Spinal cord (tissue), 10 donors: Measurements from ENCODE around the gene SNX19. TPM values are rescaled to one million over a fixed set of nuclear protein-coding genes. Genes with fewer than 3 reads are reported as not detected.
"Not testable (repeated sequence)": the region's sequence is repeated elsewhere in the genome, so short reads cannot be mapped to it uniquely, and the experiment has no call there.

Source experiments
- DNase-seq, 6 donors: peaks; one replicate each; pipeline versions ENCODE4 v3.0.0 to v3.0.0-alpha.2; 2013 to 2015; ENCODE audit warnings: low spot score in 6 of 6, low read depth in 4 of 6
- H3K27ac ChIP-seq: one replicate; pipeline ENCODE4 v1.5.1; 2013; ENCODE audit warnings: low read depth, low read length, control low read depth
- H3K27me3 ChIP-seq: one replicate; pipeline ENCODE4 v1.6.1; 2013; ENCODE audit warnings: low read length; ENCODE audit not compliant: control insufficient read depth, insufficient read depth
- H3K36me3 ChIP-seq: one replicate; pipeline ENCODE4 v1.6.1; 2013; ENCODE audit warnings: low read length; ENCODE audit not compliant: control insufficient read depth, insufficient read depth
- H3K4me1 ChIP-seq: one replicate; pipeline ENCODE4 v1.6.1; 2013; ENCODE audit warnings: low read length; ENCODE audit not compliant: control insufficient read depth, insufficient read depth
- H3K4me3 ChIP-seq: one replicate; pipeline ENCODE4 v1.5.1; 2013; ENCODE audit warnings: low read depth, low read length, control low read depth
- H3K9me3 ChIP-seq: one replicate; pipeline ENCODE4 v1.6.1; 2013; ENCODE audit warnings: low read length; ENCODE audit not compliant: control insufficient read depth, insufficient read depth
- WGBS: methylation state at CpG from one replicate; pipeline ENCODE4 v1.1.5; 2013; ENCODE audit warnings: missing lambda C conversion rate; ENCODE audit not compliant: insufficient coverage; 5-methylcytosine and 5-hydroxymethylcytosine counted together
- polyA plus RNA-seq, 2 donors: library from polyadenylated mRNA; unstranded; fragments of 120-200 nt; gene quantifications; one replicate each; pipeline ENCODE4 v1.2.1, GENCODE V29; 2013; ENCODE audit not compliant: insufficient read length in 2 of 2
- total RNA-seq, 2 donors: library from RNA; depleted of rRNA in 1 of 2; stranded (reverse); fragments of 120-200 nt in 1 of 2; fragments of >200 nt in 1 of 2; gene quantifications; one replicate each; pipeline versions ENCODE4 v1.2.3 to v1.2.4, GENCODE V29; 2013 to 2014
- donor health status: healthy.

Gene SNX19
- total and polyA plus RNA-seq, 4 donors, result 47.1 to 64.4 (median 53.3) TPM

DNA sequence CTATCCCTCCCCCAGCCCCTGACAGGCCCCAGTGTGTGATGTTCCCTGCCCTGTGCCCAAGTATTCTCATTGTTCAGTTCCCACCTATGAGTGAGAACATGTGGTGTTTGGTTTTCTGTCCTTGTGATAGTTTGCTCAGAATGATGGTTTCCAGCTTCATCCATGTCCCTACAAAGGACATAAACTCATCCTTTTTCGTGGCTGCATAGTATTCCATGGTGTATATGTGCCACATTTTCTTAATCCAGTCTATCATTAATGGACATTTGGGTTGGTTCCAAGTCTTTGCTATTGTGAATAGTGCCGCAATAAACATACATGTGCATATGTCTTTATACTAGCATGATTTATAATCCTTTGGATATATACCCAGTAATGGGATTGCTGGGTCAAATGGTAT lies 60.6 kb downstream of the SNX19 start:
- not testable (repeated sequence) for H3K4me3 ChIP-seq, H3K4me1 ChIP-seq, H3K27me3 ChIP-seq, H3K27ac ChIP-seq, H3K9me3 ChIP-seq, DNase-seq, H3K36me3 ChIP-seq
- WGBS, result no CpG with 5 or more reads among the region's 2 CpGs

DNA sequence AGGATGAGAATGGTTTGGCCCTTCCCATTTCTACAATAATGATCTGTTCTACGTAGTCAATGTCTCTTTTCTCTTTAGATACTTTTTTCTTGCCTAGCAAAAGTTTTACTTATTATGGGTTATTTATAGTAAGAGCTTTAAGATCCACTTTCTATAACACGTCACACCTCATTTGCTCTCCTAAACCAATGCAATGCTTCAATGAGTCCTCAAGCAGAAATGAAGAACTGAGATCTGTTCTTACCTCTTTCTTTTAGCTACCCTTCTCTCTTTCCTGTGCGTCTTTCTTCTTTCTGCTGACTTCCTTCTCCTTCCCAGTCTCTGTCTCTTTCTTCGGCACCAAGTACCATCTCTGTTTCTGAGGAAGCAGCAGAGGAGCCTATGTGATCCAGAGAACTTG lies 61.8 kb downstream of the SNX19 start:
- Histone ChIP-seq H3K27me3 (no peaks in the 10 kb centered on the region), H3K4me1 (no peaks in the 10 kb centered on the region)
- WGBS, result 93% methylated on average over 3 of the region's 4 CpGs

DNA sequence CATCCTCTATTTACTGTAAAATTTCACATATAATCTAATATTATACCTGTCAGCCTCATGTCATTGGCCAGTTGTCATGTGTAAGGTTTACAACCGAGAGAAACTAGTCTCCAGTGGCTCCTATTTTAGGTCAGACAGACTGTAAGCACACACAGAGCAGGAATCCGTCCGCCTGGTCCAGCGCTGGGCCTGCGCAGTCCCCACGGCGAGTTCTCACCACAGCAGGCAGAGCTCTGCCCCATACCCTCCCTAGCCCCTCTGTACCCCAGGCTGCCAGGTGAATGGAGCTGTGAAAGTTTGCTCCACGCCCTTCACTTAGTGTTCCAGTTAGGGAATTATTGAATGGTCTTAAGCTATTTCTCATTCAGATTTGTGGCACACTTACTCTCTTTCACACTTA lies 63.7 kb downstream of the SNX19 start:
- Histone ChIP-seq H3K27ac (no peak overlapping the region), H3K36me3 (no peaks in the 10 kb centered on the region), H3K27me3 (no peaks in the 10 kb centered on the region), H3K4me3 (no peak overlapping the region), H3K9me3 (peaks cover 1% of the 10 kb centered on the region), H3K4me1 (no peaks in the 10 kb centered on the region)
- 72% methylated on average over 5 of the region's 8 CpGs for WGBS
- DNase-seq, result no peak

More for the DNA sequence above, 61.8 kb downstream of the SNX19 start:
- Histone ChIP-seq H3K9me3 (peaks cover 1% of the 10 kb centered on the region), H3K4me3 (no peak overlapping the region), H3K27ac (no peak overlapping the region), H3K36me3 (no peaks in the 10 kb centered on the region)
- no peak for DNase-seq

DNA sequence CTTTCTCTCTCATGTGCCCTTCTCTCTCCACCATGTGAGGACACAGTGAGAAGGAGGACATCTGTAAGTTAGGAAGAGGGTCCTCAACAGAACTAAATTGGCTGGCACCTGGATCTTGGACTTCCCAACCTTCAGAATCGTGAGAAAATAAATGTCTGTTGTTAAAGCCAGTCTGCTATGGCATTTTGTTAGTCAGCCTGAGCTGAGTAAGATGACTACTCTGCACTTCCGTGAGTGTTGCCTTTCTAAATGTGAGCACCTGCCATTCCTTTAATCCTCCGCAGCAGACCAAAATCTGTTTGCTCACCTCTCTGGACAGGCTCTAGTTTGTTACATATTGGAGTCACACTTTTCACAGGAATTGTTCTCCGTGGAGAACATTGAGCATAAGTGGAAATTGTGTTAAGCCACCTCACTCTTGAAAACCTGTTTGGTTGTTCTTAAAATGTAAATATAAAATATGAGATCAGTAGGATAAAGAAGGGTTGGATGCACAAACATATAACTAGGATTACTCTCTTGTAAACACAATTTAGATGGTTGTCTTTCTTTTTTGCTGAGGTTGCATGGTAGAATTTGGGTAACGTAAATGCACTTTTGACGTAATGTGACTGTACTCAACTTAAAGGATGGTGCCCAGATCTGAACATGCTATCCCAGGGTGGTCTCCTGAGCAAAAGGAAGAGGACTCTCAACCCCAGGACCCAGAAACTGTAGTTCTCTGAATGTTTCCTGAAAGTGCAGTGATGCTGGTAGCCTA lies 65.9 kb downstream of the SNX19 start:
- Histone ChIP-seq H3K36me3 (no peaks in the 10 kb centered on the region), H3K4me1 (no peaks in the 10 kb centered on the region), H3K27ac (no peak overlapping the region), H3K27me3 (no peaks in the 10 kb centered on the region), H3K9me3 (peaks cover 1% of the 10 kb centered on the region), H3K4me3 (no peak overlapping the region)
- DNase-seq, result no peak
- 94% methylated on average over 4 of the region's 6 CpGs for WGBS

DNA sequence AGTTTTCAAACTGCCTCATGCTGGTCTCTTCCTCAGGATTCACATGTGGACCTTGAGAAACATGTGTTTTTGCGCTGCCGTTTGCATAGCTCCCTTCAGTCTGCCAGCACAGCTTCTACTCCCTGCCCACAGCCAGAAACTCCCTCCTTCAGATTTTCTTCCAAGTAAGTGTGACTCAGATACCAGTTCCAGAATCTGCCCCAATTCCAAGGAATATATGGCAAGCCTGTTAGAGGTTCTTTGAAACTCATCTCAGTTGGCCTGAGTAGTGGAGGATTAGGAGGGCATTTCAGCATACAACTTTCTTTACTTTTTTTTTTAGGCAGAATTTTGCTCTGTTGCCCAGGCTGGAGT lies 67.1 kb downstream of the SNX19 start:
- H3K9me3 ChIP-seq, result peaks cover 1% of the 10 kb centered on the region
- no peaks in the 10 kb centered on the region for H3K27me3 ChIP-seq
- no peak overlapping the region for H3K4me3 ChIP-seq
- H3K36me3 ChIP-seq, result no peaks in the 10 kb centered on the region
- WGBS, result 93% methylated on average over 2 of the region's 2 CpGs
- H3K4me1 ChIP-seq, result no peaks in the 10 kb centered on the region
- no peak for DNase-seq
- H3K27ac ChIP-seq, result no peak overlapping the region

DNA sequence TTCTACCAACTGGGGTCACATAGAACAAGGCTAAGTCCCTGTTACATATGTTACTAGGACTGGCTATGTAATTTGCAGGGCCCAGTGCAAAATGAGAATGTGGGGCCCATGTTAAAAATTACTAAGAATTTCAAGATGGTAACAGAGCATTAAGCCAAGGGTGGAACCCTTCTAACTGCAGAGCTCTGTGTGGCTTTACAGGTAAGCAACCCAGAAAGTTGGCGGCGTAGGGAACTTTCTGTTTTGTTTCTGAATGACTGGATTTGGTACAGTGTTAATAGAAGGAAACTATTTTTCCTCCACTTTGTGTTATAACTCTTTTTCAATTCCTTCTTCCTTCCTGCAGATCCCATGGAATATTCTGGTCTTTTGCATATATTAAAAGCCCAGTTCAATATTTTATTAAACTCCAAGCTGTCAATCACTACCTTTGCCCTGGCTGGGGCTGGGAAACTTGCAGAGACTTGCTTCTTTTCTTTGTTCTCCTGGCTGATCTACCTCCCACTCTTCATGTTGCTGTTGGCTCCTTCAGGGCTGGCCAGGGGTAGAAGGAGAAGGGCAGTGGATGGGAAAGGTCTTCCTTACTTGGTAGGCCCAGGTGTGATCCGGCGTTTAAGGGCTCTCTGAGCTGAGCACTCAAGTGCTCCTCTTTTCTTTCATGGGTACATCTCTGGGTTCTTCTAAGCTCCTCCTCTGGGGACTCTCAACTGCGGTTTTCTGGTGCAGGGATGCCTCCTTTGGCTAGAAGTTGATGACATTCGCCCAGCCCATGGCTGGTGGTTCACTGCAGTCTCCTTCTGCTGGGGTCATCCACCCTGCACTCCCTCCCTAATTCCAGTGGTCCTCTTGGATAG lies 67.7 kb downstream of the SNX19 start:
- 100% methylated on average over 4 of the region's 6 CpGs for WGBS
- DNase-seq, result no peak

GRCh38 chr11:130847517-130847916 lies 68.8 kb downstream of the SNX19 start:
- Histone ChIP-seq H3K4me3 (no peak overlapping the region), H3K27ac (no peak overlapping the region), H3K4me1 (no peaks in the 10 kb centered on the region), H3K27me3 (no peaks in the 10 kb centered on the region), H3K36me3 (no peaks in the 10 kb centered on the region), H3K9me3 (peaks cover 1% of the 10 kb centered on the region)
- 87% methylated on average over 8 of the region's 8 CpGs for WGBS
- no peak for DNase-seq

More for the DNA sequence above, 67.7 kb downstream of the SNX19 start:
- Histone ChIP-seq H3K4me3 (no peak overlapping the region), H3K27ac (no peak overlapping the region), H3K9me3 (peaks cover 1% of the 10 kb centered on the region), H3K36me3 (no peaks in the 10 kb centered on the region), H3K4me1 (no peaks in the 10 kb centered on the region), H3K27me3 (no peaks in the 10 kb centered on the region)

GRCh38 chr11:130846606-130847005 lies 69.7 kb downstream of the SNX19 start:
- Histone ChIP-seq H3K9me3 (peaks cover 1% of the 10 kb centered on the region), H3K4me3 (no peak overlapping the region)
- no CpG with 5 or more reads among the region's 2 CpGs for WGBS

DNA sequence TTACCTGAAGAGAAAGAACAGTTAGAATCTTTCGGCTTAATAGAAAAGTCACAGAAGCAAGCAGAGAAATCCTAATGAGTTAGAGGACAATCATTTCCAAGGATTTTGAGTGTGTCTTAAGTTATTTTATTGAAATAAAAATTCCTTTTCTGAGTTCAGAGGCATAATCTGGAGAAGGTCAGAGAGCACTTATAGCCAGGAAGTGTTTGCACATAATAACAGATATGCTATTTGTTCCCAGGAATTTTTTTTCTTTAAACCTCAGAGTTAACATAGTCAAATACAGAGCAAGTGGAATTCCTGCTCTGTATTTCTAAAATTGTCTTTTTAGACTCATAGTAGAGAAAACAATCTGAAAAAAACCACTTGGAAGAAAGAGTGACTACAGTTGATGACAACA lies 74.3 kb downstream of the SNX19 start:
- no peaks in the 10 kb centered on the region for H3K27me3 ChIP-seq
- no peaks in the 10 kb centered on the region for H3K9me3 ChIP-seq
- H3K4me1 ChIP-seq, result no peaks in the 10 kb centered on the region
- H3K4me3 ChIP-seq, result no peak overlapping the region
- no peak for DNase-seq
- no peaks in the 10 kb centered on the region for H3K36me3 ChIP-seq
- no peak overlapping the region for H3K27ac ChIP-seq
- WGBS, result no CpG with 5 or more reads among the region's 1 CpG

More at GRCh38 chr11:130846606-130847005, 69.7 kb downstream of the SNX19 start:
- Histone ChIP-seq H3K27me3 (no peaks in the 10 kb centered on the region), H3K4me1 (no peaks in the 10 kb centered on the region), H3K36me3 (no peaks in the 10 kb centered on the region), H3K27ac (no peak overlapping the region)
- no peak for DNase-seq

DNA sequence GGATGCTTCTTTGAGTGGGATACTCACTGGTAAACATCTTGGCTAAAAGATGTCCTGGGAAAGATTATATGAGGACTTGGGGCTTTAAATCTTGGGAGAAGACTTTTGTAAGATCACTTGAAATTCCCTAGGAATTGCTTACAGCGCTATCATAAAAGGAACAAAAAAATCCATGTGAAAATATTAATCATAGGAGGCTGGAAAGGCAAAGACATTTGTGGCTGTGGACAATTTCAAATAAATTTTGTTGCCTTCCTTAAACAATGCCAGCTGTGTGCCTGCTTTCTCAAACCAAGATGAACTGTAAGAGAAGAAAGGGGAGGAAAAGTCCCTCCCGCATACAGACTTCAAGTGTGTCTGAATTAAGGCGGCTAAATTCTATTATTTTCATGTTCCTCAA lies 75.6 kb downstream of the SNX19 start:
- Histone ChIP-seq H3K9me3 (no peaks in the 10 kb centered on the region), H3K4me3 (no peak overlapping the region), H3K36me3 (no peaks in the 10 kb centered on the region), H3K27me3 (no peaks in the 10 kb centered on the region), H3K27ac (no peak overlapping the region), H3K4me1 (no peaks in the 10 kb centered on the region)
- DNase-seq, result no peak
- WGBS, result no CpG with 5 or more reads among the region's 3 CpGs
